GM23248 (cell line): ENCODE data around the gene ETS1. TPM values are rescaled to one million over a fixed set of nuclear protein-coding genes. Genes with fewer than 3 reads are reported as not detected.
A peak's percentile ranks its signal among the peaks of the same experiment; 100 is the strongest.

Experiments
- DNase-seq: peaks from one replicate; pipeline ENCODE4 v3.0.0-alpha.2; 2015
- H2AFZ ChIP-seq: fragments of 200-600 bp; sonication (generic); 2 replicates; pipeline ENCODE4 v1.6.1; 2016; ENCODE audit warnings: antibody characterized with exemption
- H3F3A ChIP-seq: fragments of 200-600 bp; sonication (generic); 2 replicates; pipeline ENCODE4 v1.6.1; 2016; ENCODE audit warnings: mild to moderate bottlenecking, antibody characterized with exemption, mixed run types; ENCODE audit not compliant: insufficient read depth
- H3K27ac ChIP-seq: fragments of 200-600 bp; sonication (generic); 2 replicates; pipeline ENCODE4 v1.5.1; 2016; ENCODE audit warnings: mild to moderate bottlenecking
- H3K27me3 ChIP-seq: fragments of 200-600 bp; sonication (generic); replicated peaks from 2 replicates; pipeline ENCODE4 v1.6.1; 2016; ENCODE audit warnings: mild to moderate bottlenecking; ENCODE audit not compliant: insufficient read depth
- H3K36me3 ChIP-seq: fragments of 200-600 bp; sonication (generic); 2 replicates; pipeline ENCODE4 v1.6.1; 2016; ENCODE audit warnings: low read depth, mild to moderate bottlenecking
- H3K4me1 ChIP-seq: fragments of 200-600 bp; sonication (generic); 2 replicates; pipeline ENCODE4 v1.6.1; 2016; ENCODE audit warnings: mild to moderate bottlenecking; ENCODE audit not compliant: insufficient read depth
- H3K4me2 ChIP-seq: fragments of 200-600 bp; sonication (generic); one replicate; pipeline ENCODE4 v1.6.1; 2016; ENCODE audit warnings: mild to moderate bottlenecking; ENCODE audit not compliant: unreplicated experiment
- H3K4me3 ChIP-seq: fragments of 200-600 bp; sonication (generic); 2 replicates; pipeline ENCODE4 v1.5.1; 2016; ENCODE audit warnings: mild to moderate bottlenecking
- H3K79me2 ChIP-seq: fragments of 200-600 bp; sonication (generic); 2 replicates; pipeline ENCODE4 v1.6.1; 2016; ENCODE audit warnings: mild to moderate bottlenecking; ENCODE audit not compliant: insufficient read depth
- H3K9ac ChIP-seq: fragments of 200-600 bp; sonication (generic); 2 replicates; pipeline ENCODE4 v1.6.1; 2016; ENCODE audit warnings: mild to moderate bottlenecking
- H3K9me2 ChIP-seq: fragments of 200-600 bp; sonication (generic); 2 replicates; pipeline ENCODE4 v1.6.1; 2016; ENCODE audit warnings: mixed run types, mild to moderate bottlenecking, moderate library complexity; ENCODE audit not compliant: insufficient read depth
- H3K9me3 ChIP-seq: fragments of 200-600 bp; sonication (generic); one replicate; pipeline ENCODE4 v1.6.1; 2017; ENCODE audit warnings: low read depth
- H4K20me1 ChIP-seq: fragments of 200-600 bp; sonication (generic); 2 replicates; pipeline ENCODE4 v1.6.0; 2016; ENCODE audit not compliant: insufficient read depth
- EZH2 ChIP-seq: fragments of 200-600 bp; sonication (generic); IDR thresholded peaks from 2 replicates; pipeline ENCODE4 v1.6.1; 2018; ENCODE audit warnings: antibody characterized with exemption, mild to moderate bottlenecking; ENCODE audit not compliant: insufficient read depth, poor library complexity, severe bottlenecking
- EZH2phosphoT487 ChIP-seq: fragments of 200-600 bp; sonication (generic); IDR thresholded peaks from 2 replicates; pipeline ENCODE4 v1.6.1; 2018; ENCODE audit warnings: antibody characterized with exemption, moderate library complexity, mild to moderate bottlenecking, low read depth; ENCODE audit not compliant: insufficient read depth
- WGBS, 2 experiments: methylation state at CpG; one replicate each; pipeline ENCODE4 v1.1.6; 2015 to 2017; ENCODE audit warnings: low lambda C conversion rate in 2 of 2, low coverage in 1 of 2; ENCODE audit errors: missing lambda C conversion rate in 2 of 2; 5-methylcytosine and 5-hydroxymethylcytosine counted together
- in situ Hi-C: fragments of 300-500 bp; cut with MboI; formaldehyde crosslinking; loops from 2 replicates; pipeline ENCODE4 v1.15.0; 2020
- polyA plus RNA-seq: library from polyadenylated mRNA; unstranded; fragments of >200 nt; fragmentation: Nextera tagmentation; extraction: Ambion mirVana; gene quantifications from 2 replicates; pipeline ENCODE4 v1.2.1, GENCODE V29; 2016
- total RNA-seq: library from RNA; depleted of rRNA; stranded (reverse); fragments of >200 nt; shearing (Covaris generic); gene quantifications from 2 replicates; pipeline ENCODE4 v1.2.3, GENCODE V29; 2014

The ETS1 gene
- total and polyA plus RNA-seq, 2 experiments from 2014 or later, result 19.9 to 61.0 TPM

DNA sequence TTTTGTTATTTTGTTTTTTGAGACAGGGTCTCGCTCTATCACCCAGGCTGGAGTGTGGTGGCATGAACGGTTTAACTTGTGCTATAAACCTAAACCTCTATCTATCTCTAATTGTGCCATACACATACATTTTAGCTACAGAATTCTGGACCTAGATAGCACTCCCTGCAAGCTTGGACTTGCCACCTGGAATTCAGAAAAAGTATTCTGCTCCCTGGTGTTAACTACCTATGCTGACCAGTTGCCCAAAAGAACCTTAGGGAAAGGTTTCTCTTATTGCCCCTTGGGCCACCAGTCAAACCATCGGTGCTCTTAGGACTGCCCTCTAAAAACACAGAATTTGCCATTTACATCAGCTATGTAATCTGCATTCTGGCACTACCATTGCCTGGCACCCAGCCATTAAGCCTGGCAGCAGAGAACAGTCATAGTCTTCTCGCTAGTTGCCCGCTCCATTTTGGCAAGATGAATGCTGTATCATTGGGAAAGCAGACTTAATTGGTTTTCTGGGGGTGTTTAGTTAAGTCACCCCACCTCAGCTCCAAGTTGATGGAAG is 55.3 kb downstream of the ETS1 start:
- no peaks in the 10 kb centered on the region for H3K79me2 ChIP-seq
- no peaks in the 10 kb centered on the region for H3K27me3 ChIP-seq
- H3K36me3 ChIP-seq, result no peaks in the 10 kb centered on the region
- H3K9me2 ChIP-seq, result no peaks in the 10 kb centered on the region
- no peak overlapping the region for H3K9ac ChIP-seq
- H3F3A ChIP-seq, result peaks cover 24% of the 10 kb centered on the region
- in situ Hi-C loops, result no loop called here
- 96 to 98% methylated on average over 5 of the region's 5 CpGs for WGBS, 2 experiments
- H3K9me3 ChIP-seq, result no peaks in the 10 kb centered on the region
- H2AFZ ChIP-seq, result no peak overlapping the region
- peaks cover 18% of the 10 kb centered on the region for H3K4me1 ChIP-seq
- TF ChIP-seq EZH2, result no peak
- no peak for TF ChIP-seq EZH2phosphoT487
- H3K4me3 ChIP-seq, result no peak overlapping the region
- H3K27ac ChIP-seq, result no peak overlapping the region
- H4K20me1 ChIP-seq, result no peaks in the 10 kb centered on the region
- H3K4me2 ChIP-seq, result no peak overlapping the region
- no peak for DNase-seq

GRCh38 chr11:128531588-128531987 is 55.8 kb downstream of the ETS1 start:
- H3K9me3 ChIP-seq, result no peaks in the 10 kb centered on the region
- peaks cover 18% of the 10 kb centered on the region for H3K4me1 ChIP-seq
- WGBS, 2 experiments, result 89 to 93% methylated on average over 2 of the region's 2 CpGs
- no peaks in the 10 kb centered on the region for H3K27me3 ChIP-seq
- H3K79me2 ChIP-seq, result no peaks in the 10 kb centered on the region
- no peak overlapping the region for H3K9ac ChIP-seq
- H3F3A ChIP-seq, result peaks cover 24% of the 10 kb centered on the region
- H3K27ac ChIP-seq, result no peak overlapping the region
- DNase-seq, result no peak
- H3K4me3 ChIP-seq, result no peak overlapping the region
- no peak overlapping the region for H2AFZ ChIP-seq
- no peaks in the 10 kb centered on the region for H3K36me3 ChIP-seq
- H4K20me1 ChIP-seq, result no peaks in the 10 kb centered on the region
- TF ChIP-seq EZH2 (no peak), EZH2phosphoT487 (no peak)
- H3K4me2 ChIP-seq, result no peak overlapping the region
- H3K9me2 ChIP-seq, result no peaks in the 10 kb centered on the region
- in situ Hi-C loops, result no loop called here

GRCh38 chr11:128530118-128531074 is 57.0 kb downstream of the ETS1 start:
- Histone ChIP-seq H4K20me1 (no peaks in the 10 kb centered on the region), H3F3A (peaks cover 28% of the 10 kb centered on the region), H3K4me1 (peaks cover 24% of the 10 kb centered on the region), H3K4me3 (peak overlapping the region; percentile 23; the same call in 1 of the 2 replicates), H3K9ac (peak overlapping the region; percentile 74), H3K27me3 (no peaks in the 10 kb centered on the region), H3K79me2 (no peaks in the 10 kb centered on the region), H2AFZ (peak overlapping the region; percentile 72), H3K9me3 (no peaks in the 10 kb centered on the region), H3K27ac (peak overlapping the region; percentile 92), H3K36me3 (no peaks in the 10 kb centered on the region), H3K4me2 (peak overlapping the region; percentile 79), H3K9me2 (no peaks in the 10 kb centered on the region)
- in situ Hi-C loops, result no loop called here
- WGBS, 2 experiments, result 4 to 6% methylated on average over 7 of the region's 7 CpGs
- peak; percentile 97 for DNase-seq
- no peak for TF ChIP-seq EZH2

GRCh38 chr11:128528294-128528693 is 59.1 kb downstream of the ETS1 start:
- Histone ChIP-seq H3K4me2 (no peak overlapping the region), H3K9ac (no peak overlapping the region), H3K36me3 (no peaks in the 10 kb centered on the region), H3K27ac (no peak overlapping the region), H4K20me1 (no peaks in the 10 kb centered on the region), H3F3A (peaks cover 49% of the 10 kb centered on the region), H3K9me2 (no peaks in the 10 kb centered on the region), H3K9me3 (no peaks in the 10 kb centered on the region), H3K27me3 (no peaks in the 10 kb centered on the region), H3K4me3 (no peak overlapping the region), H3K79me2 (no peaks in the 10 kb centered on the region), H2AFZ (no peak overlapping the region), H3K4me1 (peaks cover 45% of the 10 kb centered on the region)
- TF ChIP-seq EZH2, result no peak
- TF ChIP-seq EZH2phosphoT487, result no peak
- no peak for DNase-seq
- 98 to 100% methylated on average over 2 of the region's 2 CpGs for WGBS, 2 experiments
- in situ Hi-C loops, result no loop called here
